Urothelium cell line (cell line): Measurements from ENCODE around the gene PHC3.
"Not testable (repeated sequence)": the region's sequence is repeated elsewhere in the genome, so short reads cannot be mapped to it uniquely, and the experiment has no call there.

ENCODE experiments used
- DNase-seq: peaks from one replicate; pipeline ENCODE4 v3.0.0; 2011; ENCODE audit warnings: low spot score, mixed read lengths
- FAIRE-seq: peaks from 2 replicates; lab custom pipeline; 2011; peaks lifted over from hg19 to GRCh38; lab: Jason Lieb, UNC

PHC3 gene

DNA sequence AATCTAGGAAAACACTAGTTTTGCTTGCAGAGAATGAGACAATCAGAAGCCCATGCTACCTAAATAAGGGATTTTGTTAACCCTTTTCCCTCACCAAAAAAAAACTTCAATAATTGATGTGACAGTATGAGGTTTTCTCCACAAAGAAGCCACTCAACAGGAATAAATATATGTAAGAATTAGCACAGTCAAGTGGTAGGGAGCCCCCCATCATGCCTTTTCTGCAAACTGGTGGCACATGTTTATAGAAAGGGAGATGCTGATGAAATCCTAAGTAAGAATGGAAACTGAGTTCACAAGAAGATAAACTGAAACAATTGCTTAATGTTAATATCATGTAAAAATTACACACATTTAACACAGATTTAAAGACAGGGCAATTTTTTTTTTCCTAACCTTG, 51.0 kb downstream of the PHC3 start:
- no peak for FAIRE-seq
- no peak for DNase-seq

DNA sequence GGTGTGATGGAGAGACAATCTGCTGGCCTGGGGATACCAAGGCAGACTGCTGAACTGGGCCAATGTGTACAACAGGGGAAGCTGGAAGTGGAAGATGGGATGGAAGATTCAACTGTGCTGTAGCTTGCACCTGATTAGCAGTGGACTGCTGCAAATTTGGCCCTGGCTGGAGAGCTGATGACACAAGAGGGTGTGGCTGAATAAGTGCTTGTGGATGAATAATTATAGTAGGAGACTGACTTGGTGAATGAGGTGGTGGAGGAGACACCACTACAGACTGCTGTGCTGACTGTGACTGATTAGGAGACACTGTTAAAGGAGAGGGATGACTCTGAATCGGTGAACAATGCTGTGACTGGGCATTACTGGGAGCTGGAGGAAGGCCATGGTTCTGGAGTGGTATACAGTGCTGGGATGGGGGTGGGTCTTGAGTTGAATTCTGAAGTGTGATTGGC, 52.5 kb downstream of the PHC3 start:
- no peak for FAIRE-seq
- DNase-seq = no peak

GRCh38 chr3:170128259-170128976, 53.1 kb downstream of the PHC3 start:
- DNase-seq (no peak), FAIRE-seq (no peak)

- no peak for FAIRE-seq
- no peak for DNase-seq
Measured at GRCh38 chr3:170117134-170117533, 64.4 kb downstream of the PHC3 start.

GRCh38 chr3:170114165-170114564, 67.4 kb downstream of the PHC3 start:
- not testable (repeated sequence) for FAIRE-seq, DNase-seq

GRCh38 chr3:170111147-170111771, 70.3 kb downstream of the PHC3 start:
- no peak for FAIRE-seq
- DNase-seq = no peak

DNA sequence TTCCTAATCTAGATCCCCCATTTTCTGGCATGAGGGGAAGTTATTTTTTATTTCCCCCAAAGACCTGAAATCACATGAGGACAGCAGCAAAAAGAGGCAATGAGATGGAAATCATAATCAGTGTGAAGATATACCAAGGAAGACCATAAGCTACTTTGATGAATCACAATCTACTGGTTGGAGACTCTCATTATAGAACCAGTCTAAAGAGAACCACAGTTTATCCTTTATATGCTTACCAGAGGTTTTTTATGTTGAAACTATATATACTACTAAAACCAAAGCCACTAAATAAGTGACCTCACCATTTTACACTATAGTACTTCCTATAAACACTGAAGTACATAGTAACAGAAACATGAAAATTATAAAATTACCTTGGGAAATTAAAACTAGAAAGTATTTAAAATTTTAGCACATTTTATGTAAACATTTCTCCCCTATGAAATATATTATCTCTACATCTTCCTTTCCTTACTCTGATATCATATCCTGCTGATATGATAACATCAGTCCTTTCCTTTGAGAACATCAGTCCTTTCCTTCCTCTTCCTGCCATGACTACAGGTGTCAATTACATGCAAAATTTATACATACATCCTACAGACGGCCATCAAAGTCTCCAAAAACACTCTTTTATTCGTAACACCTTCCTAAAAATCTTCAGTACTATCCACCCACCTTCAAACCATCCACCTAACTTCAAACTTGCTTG, 71.8 kb downstream of the PHC3 start:
- FAIRE-seq (no peak), DNase-seq (no peak)

DNA sequence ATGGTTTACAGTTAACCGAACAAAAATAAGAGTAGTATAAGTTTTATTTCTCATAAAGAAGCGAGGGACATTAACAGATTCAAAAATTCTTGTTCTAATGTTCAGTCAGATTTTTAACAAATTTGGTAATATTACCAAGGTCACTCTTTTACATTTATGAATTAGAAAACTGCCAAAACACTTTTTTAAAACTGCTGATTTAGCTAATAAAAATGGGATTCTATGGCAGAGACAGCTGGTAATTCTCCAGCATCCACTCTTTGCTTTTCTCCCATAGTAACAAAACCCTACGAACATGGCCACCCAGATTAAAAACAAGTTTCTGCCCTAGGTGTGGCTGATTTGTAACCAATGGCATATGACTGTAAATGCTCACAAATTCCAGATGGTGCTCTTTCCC, 72.6 kb downstream of the PHC3 start:
- FAIRE-seq (no peak), DNase-seq (no peak)

GRCh38 chr3:170107941-170108340, 73.6 kb downstream of the PHC3 start:
- FAIRE-seq (no peak), DNase-seq (no peak)

DNA sequence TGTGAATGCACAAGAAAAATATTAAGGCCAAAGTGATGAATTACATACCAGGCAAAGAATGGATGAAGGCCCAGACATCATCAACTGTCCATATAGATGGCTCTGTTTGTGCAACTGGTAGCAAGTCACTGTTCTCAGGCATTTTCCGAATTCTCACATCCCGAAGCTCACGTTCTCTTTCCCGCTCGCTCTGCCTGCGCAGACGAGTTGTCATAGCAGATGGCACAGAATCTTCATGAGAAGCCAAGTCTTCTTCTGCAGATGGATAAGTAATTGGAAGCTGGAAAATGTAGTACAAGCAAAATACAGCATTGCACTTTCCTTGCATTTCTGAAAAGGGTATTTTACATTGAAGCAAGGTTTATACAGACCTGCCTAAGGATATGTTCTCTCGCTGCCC, 79.1 kb downstream of the PHC3 start:
- FAIRE-seq (no peak), DNase-seq (no peak)

GRCh38 chr3:170100944-170101343, 80.6 kb downstream of the PHC3 start:
- FAIRE-seq (no peak), DNase-seq (no peak)

DNA sequence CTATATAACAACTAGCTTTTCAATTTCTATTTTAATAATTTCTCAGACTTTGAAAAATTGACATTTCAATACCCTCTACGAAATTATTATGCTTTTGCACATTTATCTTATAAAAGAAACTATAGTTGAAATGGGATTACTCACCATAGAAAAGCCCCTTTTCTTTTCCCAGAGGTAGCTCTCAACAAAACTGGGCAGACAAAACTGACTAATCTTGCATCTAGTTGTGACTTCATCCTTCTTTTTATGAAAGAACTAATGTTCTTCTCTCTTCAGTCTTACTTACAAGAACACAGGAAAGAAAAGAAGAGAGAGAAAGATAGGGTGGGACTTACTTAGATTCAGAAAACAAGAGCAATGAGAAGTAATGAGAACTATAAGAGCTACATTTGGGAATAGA, 82.8 kb downstream of the PHC3 start:
- DNase-seq (no peak), FAIRE-seq (no peak)

- DNase-seq (no peak), FAIRE-seq (no peak)
Measured at GRCh38 chr3:170096342-170096741, 85.2 kb downstream of the PHC3 start.

DNA sequence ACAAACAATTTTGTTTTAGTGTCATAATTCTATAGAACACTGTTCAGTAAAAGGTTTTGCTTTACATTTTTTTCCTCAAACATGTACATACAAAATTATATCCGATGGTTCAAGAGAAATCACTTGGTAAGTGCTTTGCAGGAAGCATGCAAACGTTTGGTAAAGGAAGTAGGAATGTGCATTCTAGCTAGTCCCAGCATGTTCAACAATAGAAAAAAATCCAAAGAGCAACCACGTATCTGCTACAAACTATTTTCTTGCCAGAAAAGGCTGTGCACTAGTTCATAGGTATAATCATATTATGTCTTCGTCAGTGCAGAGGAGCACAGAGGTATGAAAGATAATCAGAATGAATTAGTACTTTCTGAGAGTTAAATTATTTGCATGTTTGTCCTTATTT, 85.8 kb downstream of the PHC3 start:
- FAIRE-seq = no peak
- no peak for DNase-seq

GRCh38 chr3:170092907-170093306, 88.6 kb downstream of the PHC3 start:
- DNase-seq = no peak
- no peak for FAIRE-seq

DNA sequence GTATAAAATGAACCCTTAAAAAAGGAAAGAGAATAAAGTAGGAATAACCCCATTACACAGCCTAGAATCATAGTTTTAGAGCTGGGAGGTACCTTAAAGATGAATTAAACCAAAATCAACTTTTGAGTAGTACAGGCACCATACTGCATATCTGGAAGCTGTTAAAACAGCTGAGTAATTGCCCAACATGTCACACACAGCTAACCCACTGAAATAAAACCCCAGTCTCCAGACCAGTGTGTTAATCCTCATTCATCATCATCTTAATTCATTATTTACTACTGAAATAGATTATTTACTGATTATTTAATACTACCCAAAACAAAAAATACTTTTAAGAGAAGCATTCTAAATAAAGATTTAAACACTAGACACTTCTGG, 90.9 kb downstream of the PHC3 start:
- DNase-seq (no peak), FAIRE-seq (no peak)

DNA sequence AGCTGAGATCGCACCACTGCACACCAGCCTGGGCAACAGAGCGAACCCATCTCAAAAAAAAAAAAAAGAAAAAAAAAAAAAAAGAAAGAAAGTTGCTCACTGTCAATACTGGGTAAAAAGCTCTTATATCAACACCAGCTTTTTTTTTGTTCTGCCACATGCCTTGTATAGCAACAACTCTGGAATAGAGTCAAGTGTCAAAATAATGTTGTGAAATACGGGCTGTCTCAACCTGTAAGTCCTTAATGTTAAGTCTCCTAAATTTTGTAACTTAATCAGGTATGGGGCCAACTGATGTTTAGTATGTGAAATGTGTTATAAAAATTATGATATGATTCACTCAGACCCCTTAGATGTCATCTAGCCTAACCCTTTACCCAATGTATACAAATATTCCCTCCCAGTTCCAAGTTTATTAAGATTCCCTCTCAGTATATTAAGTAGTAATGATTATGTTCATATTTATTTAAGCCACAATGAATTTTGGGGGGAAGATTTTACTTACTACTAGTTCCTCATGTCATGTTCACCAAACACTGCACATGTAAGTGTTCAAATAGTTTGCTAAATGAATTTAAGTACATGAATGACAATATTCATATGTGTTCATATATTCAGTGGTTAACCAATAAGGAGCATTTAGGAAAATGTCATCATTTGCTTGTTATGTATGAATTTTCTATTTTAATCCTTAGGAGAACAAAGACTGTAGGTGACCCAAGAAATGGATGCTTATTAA, 91.5 kb downstream of the PHC3 start:
- FAIRE-seq (no peak), DNase-seq (no peak)

GRCh38 chr3:170085396-170085795, 96.1 kb downstream of the PHC3 start:
- no peak for FAIRE-seq
- DNase-seq = no peak

DNA sequence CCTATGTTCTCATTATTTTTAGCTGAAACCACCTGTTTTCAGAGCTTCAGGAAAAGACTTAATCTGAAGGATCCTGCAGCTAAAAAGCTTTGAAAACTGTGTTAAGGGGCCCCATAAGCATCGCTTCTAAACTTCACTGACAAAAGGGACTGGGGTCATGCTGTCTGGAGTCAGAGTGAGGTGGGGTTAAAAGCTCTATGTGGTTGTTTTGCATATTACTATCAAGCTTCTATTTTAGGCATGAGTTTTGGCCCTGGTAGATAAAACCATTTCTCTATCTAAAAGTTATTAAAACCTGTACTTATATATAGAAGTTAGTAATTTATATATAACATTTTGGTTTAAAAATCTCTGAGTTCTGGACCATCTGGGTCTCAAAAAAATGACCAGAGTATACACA, 98.2 kb downstream of the PHC3 start:
- DNase-seq (no peak), FAIRE-seq (no peak)

DNA sequence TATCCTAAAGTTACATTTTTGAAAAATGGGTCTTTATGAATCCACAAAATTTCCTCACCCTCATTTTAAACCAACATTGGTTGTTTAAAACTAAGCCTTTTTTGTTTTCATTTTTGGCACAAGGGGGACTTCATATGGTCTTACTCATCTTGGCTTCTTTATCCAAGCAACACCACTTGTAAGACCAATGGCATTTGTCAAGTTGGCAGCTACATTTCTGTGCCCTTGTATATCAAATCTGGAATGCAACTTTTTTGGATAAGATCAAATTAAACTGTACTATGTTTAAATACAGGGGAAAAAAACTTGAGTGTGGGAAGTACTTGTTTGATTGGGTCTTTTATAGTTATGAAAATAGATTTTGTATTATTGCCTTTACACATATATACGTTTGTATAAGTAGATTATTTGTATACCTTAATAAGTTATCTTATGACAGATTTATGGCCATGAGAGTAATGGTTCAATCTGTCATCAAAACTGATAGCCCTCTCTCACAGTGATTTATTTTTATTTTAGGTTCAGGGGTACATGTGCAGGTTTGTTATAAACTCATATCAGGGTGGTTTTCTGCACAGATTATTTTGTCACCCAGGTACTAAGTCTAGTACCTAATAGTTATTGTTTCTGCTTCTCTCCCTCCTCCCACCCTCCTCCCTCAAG, 100.3 kb downstream of the PHC3 start:
- DNase-seq (no peak), FAIRE-seq (no peak)

DNA sequence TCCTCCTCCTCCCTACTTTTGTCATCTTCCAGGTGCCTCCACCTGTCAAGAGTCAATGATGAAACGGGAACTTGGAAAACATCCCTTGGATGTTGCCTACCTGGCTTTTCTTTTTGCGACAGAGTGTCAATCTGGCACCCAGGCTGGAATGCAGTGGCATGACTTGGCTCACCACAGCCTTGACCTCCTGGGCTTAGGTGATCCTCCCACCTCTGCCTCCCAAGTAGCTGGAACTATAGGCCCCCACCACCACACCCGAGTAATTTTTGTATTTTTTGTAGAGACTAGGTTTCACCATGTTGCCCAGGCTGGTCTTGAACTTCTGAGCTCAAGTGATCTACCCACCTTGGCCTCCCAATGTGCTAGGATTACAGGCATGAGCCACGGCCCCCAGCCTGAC, 100.9 kb downstream of the PHC3 start:
- FAIRE-seq (no peak), DNase-seq (no peak)
